Activated CD4-positive, alpha-beta T cell treated with anti-CD3 and anti-CD28 coated beads for 4 hours (primary cell): ENCODE results near the gene OR5J2.
"Not testable (repeated sequence)": the region's sequence is repeated elsewhere in the genome, so short reads cannot be mapped to it uniquely, and the experiment has no call there.

ENCODE experiments used
- DNase-seq, 2 donors: peaks; one replicate each; pipeline ENCODE4 v3.0.0-alpha.2; 2020

OR5J2 gene

GRCh38 chr11:56176318-56176717, at the start of gene OR5J2:
OR5J2 (plus strand) TSS chr11:56176618; CDS start chr11:56176618, 0 bp downstream.
- DNase-seq, result no peak

DNA sequence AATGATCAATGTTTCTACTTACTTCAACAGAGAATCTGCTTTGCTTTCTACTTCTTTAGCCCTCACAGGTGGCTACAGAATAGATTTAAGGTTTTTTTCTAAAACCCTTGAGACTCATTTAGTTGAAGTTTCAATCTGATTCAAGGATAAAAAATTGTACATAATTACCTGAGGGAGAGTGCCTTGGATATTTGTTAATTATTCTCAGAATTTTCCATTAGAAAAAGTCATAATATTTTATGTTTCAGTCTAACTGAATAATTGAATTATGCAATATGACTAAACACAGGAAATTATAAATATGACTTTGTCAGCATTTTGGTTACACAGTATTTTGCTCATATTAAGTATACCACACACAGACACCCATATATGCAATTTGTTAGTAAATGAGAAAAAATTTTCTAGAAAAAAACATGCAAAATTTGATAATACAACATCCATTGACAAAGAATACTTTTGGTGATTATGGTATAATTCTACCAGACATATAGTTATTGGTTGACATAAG, 36.2 kb upstream of the OR5J2 start, which contains the start of gene OR8J3:
Gene OR8J3 (minus strand): TSS at position 51 of the 511 bp plus-strand sequence. CDS start 2,483 bp downstream, outside the sequence.
- no peak for DNase-seq

DNA sequence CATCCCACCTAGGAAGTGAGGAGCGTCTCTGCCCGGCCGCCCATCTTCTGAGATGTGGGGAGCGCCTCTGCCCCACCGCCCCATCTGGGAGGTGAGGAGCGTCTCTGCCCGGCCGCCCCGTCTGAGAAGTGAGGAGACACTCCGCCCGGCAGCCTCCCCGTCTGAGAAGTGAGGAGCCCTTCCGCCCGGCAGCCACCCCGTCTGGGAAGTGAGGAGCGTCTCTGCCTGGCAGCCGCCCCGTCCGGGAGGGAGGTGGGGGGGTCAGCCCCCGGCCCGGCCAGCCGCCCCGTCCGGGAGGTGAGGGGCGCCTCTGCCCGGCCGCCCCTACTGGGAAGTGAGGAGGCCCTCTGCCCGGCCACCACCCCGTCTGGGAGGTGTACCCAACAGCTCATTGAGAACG, 32.7 kb upstream of the OR5J2 start:
- not testable (repeated sequence) for DNase-seq

GRCh38 chr11:56151376-56151775, 25.0 kb upstream of the OR5J2 start:
- DNase-seq, result no peak

DNA sequence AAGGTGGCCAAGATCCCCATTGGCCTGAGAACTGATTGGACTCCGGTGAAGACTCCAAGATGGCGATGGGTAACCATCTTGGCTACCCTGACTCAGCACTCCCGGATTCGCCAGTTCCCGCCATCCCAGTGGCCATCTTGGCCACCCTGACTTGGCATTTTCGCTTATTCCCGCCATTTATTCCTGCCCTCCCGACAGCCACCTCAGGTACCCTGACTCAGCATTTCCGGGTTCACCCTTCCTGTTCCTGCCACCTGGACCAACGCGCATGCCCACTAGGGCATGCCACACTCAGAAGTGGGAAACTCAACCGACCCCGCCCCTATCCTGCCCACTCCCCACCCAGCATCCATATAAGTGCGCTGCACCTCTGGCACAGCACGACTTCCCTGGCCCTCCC, 24.1 kb upstream of the OR5J2 start:
- no peak for DNase-seq

DNA sequence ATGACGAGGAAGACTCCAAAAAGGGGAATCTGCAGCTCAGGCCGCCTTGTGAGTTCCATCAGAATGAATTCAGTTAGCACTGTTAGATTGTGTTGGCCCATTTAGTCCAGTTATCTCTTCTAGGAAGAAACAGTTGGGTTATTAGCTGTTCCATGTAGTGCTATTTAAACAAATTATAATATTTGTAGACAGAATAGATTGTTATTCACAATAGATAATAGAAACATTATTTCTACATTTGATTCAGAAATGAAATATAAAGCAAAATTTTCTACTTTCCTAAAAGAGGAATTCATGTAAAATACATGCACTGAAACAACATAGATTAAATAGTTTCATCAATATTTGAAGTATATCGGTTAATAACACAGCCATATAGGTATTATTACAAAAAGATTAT, 16.2 kb upstream of the OR5J2 start, which contains the start of gene OR8K5:
Gene OR8K5 (minus strand): TSS at position 101 of the 400 bp plus-strand sequence. CDS start 0 bp downstream, at position 101.
- no peak for DNase-seq

GRCh38 chr11:56163804-56164203, 12.6 kb upstream of the OR5J2 start:
- no peak for DNase-seq

GRCh38 chr11:56172256-56172830, 4.1 kb upstream of the OR5J2 start:
- no peak for DNase-seq

- DNase-seq, result no peak
These were observed 7.0 kb downstream of the OR5J2 start for GRCh38 chr11:56183459-56183858.

DNA sequence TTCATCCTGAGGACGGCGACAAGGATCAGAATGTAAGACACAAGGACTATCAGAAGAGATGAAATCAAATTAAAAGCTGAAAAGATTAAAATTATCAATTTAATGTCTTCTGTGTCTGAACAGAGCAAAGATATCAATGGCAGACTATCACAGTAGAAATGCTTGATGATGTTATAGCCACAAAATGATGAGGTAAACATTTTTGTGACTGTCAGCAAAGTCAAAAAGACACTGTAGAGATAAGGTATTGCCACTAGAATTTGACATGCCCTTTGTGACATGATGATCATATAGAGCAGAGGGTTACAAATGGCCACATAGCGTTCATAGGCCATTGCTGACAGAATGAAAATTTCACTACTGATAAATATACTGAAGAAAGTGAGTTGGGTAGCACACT, 12.2 kb downstream of the OR5J2 start:
- DNase-seq, result no peak

DNA sequence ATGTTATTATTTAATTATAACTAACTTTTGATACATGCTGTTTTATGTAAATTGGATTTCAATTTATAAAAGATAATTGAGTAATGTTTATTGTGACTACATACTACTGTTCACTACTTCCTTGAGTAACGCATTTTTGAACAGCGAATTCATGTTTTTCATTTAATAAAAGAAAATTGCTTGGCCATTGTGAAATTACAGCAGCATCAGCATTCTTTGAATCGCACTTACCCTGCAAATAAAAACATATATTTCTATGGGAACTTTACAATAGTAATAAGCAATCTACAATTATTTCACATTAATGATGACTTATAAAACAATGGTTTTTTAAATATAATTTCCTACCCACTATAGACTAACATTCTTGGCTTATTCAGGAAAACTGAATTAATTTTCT, 20.3 kb downstream of the OR5J2 start:
- no peak for DNase-seq

- no peak for DNase-seq
These were observed 20.9 kb downstream of the OR5J2 start for GRCh38 chr11:56197367-56197766.

- DNase-seq, result no peak
These were observed 31.4 kb downstream of the OR5J2 start for GRCh38 chr11:56207790-56208189.

DNA sequence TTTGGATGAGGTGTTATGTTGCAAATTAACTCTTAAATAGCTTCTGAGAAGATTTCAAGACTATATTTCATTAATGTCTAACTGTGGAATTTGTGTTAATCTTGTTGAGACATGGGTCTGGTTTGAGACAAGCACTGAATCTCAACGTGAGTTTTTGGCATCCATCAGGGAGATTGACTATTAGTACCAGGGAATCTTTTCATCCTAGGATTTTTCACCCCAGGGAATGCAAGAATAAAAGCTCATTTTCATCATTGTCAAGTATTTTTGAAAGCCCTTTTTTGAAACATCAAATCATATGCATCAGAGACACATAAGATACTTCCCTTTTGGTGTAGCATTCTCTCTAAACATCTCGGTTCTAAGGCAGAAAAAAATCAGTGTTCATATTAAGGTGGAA, 38.1 kb downstream of the OR5J2 start:
- DNase-seq, result no peak

DNA sequence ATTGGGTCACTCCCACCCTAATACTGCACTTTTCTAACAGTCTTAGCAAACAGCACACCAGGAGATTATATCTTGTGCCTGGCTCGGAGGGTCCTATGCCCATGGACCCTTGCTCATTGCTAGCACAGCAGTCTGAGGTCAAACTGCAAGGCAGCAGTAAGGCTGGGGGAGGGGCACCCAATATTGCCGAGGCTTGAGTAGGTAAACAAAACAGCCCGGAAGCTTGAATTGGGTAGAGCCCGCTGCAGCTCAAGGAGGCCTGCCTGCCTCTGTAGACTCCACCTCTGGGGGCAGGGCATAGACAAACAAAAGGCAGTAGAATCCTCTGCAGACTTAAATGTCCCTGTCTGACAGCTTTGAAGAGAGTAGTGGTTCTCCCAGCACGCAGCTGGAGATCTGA, 43.3 kb downstream of the OR5J2 start:
- not testable (repeated sequence) for DNase-seq
